Caco-2 (cell line): ENCODE measurements around the gene LEPROT. TPM values are rescaled to one million over a fixed set of nuclear protein-coding genes. Genes with fewer than 3 reads are reported as not detected.
"Not testable (repeated sequence)": the region's sequence is repeated elsewhere in the genome, so short reads cannot be mapped to it uniquely, and the experiment has no call there.

Experiments
- BruUV-seq: library from RNA; stranded (reverse); fragments of 400-500 nt; replicated peaks from 2 replicates; lab custom pipeline; 2021; lab: Mats Ljungman, UMichigan
- CTCF ChIA-PET: fragments of 300-600 bp; sonication (Branson Sonifier 250); formaldehyde crosslinking; loops from one replicate; lab custom pipeline; 2022; ENCODE audit warnings: antibody characterized with exemption; lab: Charles Lee
- POLR2A ChIA-PET: fragments of 300-600 bp; sonication (Branson Sonifier 250); formaldehyde crosslinking; loops from one replicate; lab custom pipeline; 2022; ENCODE audit warnings: antibody characterized with exemption; lab: Charles Lee
- DNase-seq, 2 experiments: peaks; one replicate each; pipeline versions ENCODE4 v3.0.0 to v3.0.0-alpha.2; 2020 to 2022
- H3K27me3 ChIP-seq: replicated peaks from 2 replicates; pipeline ENCODE4 v1.6.0; 2011; ENCODE audit warnings: low read length; ENCODE audit not compliant: control insufficient read depth, insufficient read depth
- H3K36me3 ChIP-seq: 2 replicates; pipeline ENCODE4 v1.5.1; 2011; ENCODE audit warnings: low read length; ENCODE audit not compliant: control insufficient read depth, insufficient read depth
- H3K4me1 ChIP-seq: fragments of 250-450 bp; sonication (Bioruptor Pico); 2 replicates; pipeline ENCODE4 v1.5.1; 2020; ENCODE audit warnings: mild to moderate bottlenecking
- H3K4me3 ChIP-seq: 2 replicates; pipeline ENCODE4 v1.5.1; 2011; ENCODE audit warnings: low read depth, mild to moderate bottlenecking, control low read depth, low read length
- H3K9me3 ChIP-seq: fragments of 250-450 bp; sonication (Bioruptor Pico); 2 replicates; pipeline ENCODE4 v1.5.1; 2020; ENCODE audit warnings: mild to moderate bottlenecking, moderate library complexity
- H3K27ac Mint-ChIP-seq: one replicate; pipeline ENCODE4 v1.8.0; 2022; ENCODE audit warnings: mixed read lengths; ENCODE audit not compliant: unreplicated experiment
- H3K27me3 Mint-ChIP-seq: one replicate; pipeline ENCODE4 v1.8.0; 2022; ENCODE audit warnings: mixed read lengths; ENCODE audit not compliant: insufficient read depth, unreplicated experiment
- H3K36me3 Mint-ChIP-seq: one replicate; pipeline ENCODE4 v1.8.0; 2022; ENCODE audit warnings: mild to moderate bottlenecking, mixed read lengths; ENCODE audit not compliant: insufficient read depth, unreplicated experiment
- H3K4me1 Mint-ChIP-seq: one replicate; pipeline ENCODE4 v1.8.0; 2022; ENCODE audit warnings: low read depth, mixed read lengths; ENCODE audit not compliant: unreplicated experiment
- H3K4me3 Mint-ChIP-seq: one replicate; pipeline ENCODE4 v1.8.0; 2022; ENCODE audit warnings: mild to moderate bottlenecking, moderate library complexity, mixed read lengths; ENCODE audit not compliant: unreplicated experiment
- H3K9me3 Mint-ChIP-seq: one replicate; pipeline ENCODE4 v1.8.0; 2022; ENCODE audit warnings: mixed read lengths; ENCODE audit not compliant: unreplicated experiment
- intact Hi-C: fragments of 100-400 bp; cut with micrococcal nuclease; formaldehyde crosslinking; loops from one replicate; pipeline ENCODE4 v1.10.0; 2022; ENCODE audit not compliant: unreplicated experiment
- total RNA-seq: library from RNA; stranded (reverse); gene quantifications from 2 replicates; pipeline ENCODE4 v1.2.3, GENCODE V29; 2022
- TF ChIP-seq, protein P1 (sequence below), 2 experiments: fragments of 200-600 bp in 1 of 2; IDR thresholded peaks; 1 replicate in 1 of 2; 2 replicates in 1 of 2; pipeline versions ENCODE4 v1.5.1 to v1.8.0; 2011 to 2022; ENCODE audit warnings: antibody characterized with exemption in 1 of 2, control low read depth in 1 of 2, inconsistent platforms in 1 of 2, low read depth in 1 of 2, low read length in 1 of 2, mild to moderate bottlenecking in 1 of 2, moderate library complexity in 1 of 2; ENCODE audit not compliant: insufficient read depth in 1 of 2, severe bottlenecking in 1 of 2, unreplicated experiment in 1 of 2

Gene LEPROT
- total RNA-seq, 1 experiment from 2014 or later: 37.6 TPM

DNA sequence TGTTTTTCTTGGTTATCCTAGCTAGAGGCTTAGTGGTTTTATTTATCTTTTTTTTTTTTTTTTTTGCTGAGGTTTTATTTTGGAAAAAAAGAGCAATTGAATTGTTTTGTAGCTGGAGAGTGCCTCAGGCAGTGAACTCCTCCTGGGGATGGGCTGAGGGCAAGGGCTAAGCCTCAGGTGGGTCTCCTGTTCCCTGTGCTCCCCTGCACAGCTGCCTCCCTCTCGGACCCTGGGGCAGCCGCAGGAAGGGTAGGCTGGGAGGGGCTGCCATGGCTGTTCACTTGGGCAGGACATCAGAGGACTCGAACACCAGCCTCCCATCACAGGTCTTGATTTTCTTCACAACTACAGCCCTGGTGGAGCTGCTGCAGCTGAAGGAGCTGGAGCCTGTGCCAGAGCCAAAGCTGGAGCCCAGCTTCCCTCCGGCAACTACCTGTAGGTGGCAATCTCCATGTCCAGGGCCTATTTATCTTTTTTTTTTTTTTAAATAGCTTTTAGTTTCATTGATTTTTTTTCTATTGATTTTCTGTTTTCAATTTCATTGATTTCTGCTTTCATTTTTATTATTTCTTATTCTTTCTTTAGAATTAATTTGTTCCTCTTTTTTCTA lies 28.9 kb downstream of the LEPROT start:
- CTCF ChIA-PET: interaction anchor here (0.7 to 1.4 kb wide), 6 partner anchors 10 to 238 kb away, joined by 3 to 8 read pairs (median 4); no protein-coding TSS in a partner anchor
- no peak overlapping the region for H3K4me3 ChIP-seq
- H3K27me3 ChIP-seq: no peaks in the 10 kb centered on the region
- H3K9me3 Mint-ChIP-seq: no peaks in the 10 kb centered on the region
- H3K36me3 ChIP-seq: no peaks in the 10 kb centered on the region
- no peaks in the 10 kb centered on the region for H3K27me3 Mint-ChIP-seq
- H3K4me1 Mint-ChIP-seq: no peaks in the 10 kb centered on the region
- peak in 1 of 2 experiments; percentile 14 for DNase-seq
- H3K36me3 Mint-ChIP-seq: no peaks in the 10 kb centered on the region
- POLR2A ChIA-PET: interaction anchor here (0.5 kb wide), 1 partner anchor 50 kb away, joined by 4 read pairs; no protein-coding TSS in a partner anchor
- H3K9me3 ChIP-seq: no peaks in the 10 kb centered on the region
- H3K27ac Mint-ChIP-seq: no peak overlapping the region
- TF ChIP-seq, protein P1, sequence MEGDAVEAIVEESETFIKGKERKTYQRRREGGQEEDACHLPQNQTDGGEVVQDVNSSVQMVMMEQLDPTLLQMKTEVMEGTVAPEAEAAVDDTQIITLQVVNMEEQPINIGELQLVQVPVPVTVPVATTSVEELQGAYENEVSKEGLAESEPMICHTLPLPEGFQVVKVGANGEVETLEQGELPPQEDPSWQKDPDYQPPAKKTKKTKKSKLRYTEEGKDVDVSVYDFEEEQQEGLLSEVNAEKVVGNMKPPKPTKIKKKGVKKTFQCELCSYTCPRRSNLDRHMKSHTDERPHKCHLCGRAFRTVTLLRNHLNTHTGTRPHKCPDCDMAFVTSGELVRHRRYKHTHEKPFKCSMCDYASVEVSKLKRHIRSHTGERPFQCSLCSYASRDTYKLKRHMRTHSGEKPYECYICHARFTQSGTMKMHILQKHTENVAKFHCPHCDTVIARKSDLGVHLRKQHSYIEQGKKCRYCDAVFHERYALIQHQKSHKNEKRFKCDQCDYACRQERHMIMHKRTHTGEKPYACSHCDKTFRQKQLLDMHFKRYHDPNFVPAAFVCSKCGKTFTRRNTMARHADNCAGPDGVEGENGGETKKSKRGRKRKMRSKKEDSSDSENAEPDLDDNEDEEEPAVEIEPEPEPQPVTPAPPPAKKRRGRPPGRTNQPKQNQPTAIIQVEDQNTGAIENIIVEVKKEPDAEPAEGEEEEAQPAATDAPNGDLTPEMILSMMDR (IDR thresholded peaks at IDR 0.05; ENCODE audit: insufficient read depth in 1 of 2, low read depth in 1 of 2, low read length in 1 of 2, severe bottlenecking in 1 of 2, unreplicated experiment in 1 of 2): peak in 1 of 2 experiments; percentile 25
- H3K4me1 ChIP-seq: no peaks in the 10 kb centered on the region
- BruUV-seq: no TSS peak
- H3K4me3 Mint-ChIP-seq: no peak overlapping the region
- intact Hi-C loops: no loop called here

DNA sequence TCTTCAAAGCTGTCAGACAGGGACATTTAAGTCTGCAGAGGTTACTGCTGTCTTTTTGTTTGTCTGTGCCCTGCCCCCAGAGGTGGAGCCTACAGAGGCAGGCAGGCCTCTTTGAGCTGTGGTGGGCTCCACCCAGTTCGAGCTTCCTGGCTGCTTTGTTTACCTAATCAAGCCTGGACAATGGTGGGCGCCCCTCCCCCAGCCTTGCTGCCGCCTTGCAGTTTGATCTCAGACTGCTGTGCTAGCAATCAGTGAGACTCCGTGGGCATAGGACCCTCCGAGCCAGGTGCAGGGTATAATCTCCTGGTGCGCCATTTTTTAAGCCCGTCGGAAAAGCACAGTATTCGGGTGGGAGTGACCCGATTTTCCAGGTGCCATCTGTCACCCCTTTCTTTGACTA lies 35.2 kb downstream of the LEPROT start:
- H3K9me3 ChIP-seq, H3K36me3 ChIP-seq, POLR2A ChIA-PET, intact Hi-C loops, DNase-seq, H3K27ac Mint-ChIP-seq, H3K36me3 Mint-ChIP-seq, BruUV-seq, CTCF ChIA-PET, H3K4me1 Mint-ChIP-seq, H3K4me3 ChIP-seq, H3K27me3 Mint-ChIP-seq, H3K9me3 Mint-ChIP-seq, H3K4me1 ChIP-seq, H3K4me3 Mint-ChIP-seq, H3K27me3 ChIP-seq: not testable (repeated sequence)

DNA sequence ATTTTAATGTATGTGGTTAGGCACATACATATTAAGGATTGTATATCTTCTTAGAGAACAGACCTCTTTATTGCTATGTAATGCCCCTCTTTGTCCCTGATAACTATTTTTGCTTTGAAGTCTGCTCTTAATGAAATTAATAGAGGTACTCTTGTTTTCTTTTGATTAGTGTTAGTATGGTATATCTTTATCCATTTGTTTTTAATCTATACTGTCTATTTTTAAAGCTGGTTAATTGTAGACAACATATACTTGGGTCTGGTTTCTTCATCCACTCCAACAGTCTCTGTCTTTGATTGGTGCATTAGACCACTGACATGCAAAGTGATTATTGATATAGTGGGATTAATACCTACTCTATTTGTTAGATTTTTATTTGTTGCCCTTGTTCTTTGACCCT lies 36.0 kb downstream of the LEPROT start:
- BruUV-seq: no TSS peak
- Mint-ChIP-seq H3K27me3 (no peaks in the 10 kb centered on the region), H3K27ac (no peak overlapping the region), H3K4me3 (no peak overlapping the region), H3K9me3 (peaks cover 10% of the 10 kb centered on the region), H3K4me1 (no peaks in the 10 kb centered on the region), H3K36me3 (no peaks in the 10 kb centered on the region)
- ChIA-PET POLR2A (no interaction called here), CTCF (no interaction called here)
- no peak for DNase-seq
- intact Hi-C loops: no loop called here
- no peak overlapping the region for H3K4me3 ChIP-seq
- H3K27me3 ChIP-seq: no peaks in the 10 kb centered on the region
- no peaks in the 10 kb centered on the region for H3K4me1 ChIP-seq
- no peaks in the 10 kb centered on the region for H3K36me3 ChIP-seq
- TF ChIP-seq, protein P1 (IDR thresholded peaks at IDR 0.05; ENCODE audit: insufficient read depth in 1 of 2, low read depth in 1 of 2, low read length in 1 of 2, severe bottlenecking in 1 of 2, unreplicated experiment in 1 of 2): no peak
- no peaks in the 10 kb centered on the region for H3K9me3 ChIP-seq
